ENCODE data around the gene ROS1.
"Not testable (repeated sequence)": the region's sequence is repeated elsewhere in the genome, so short reads cannot be mapped to it uniquely, and the experiment has no call there.

Gene ROS1

GRCh38 chr6:117373211-117373813 lies 52.4 kb downstream of the ROS1 start:
- TF ChIP-seq CTCF (IDR thresholded peaks at IDR 0.05; ENCODE audit: borderline replicate concordance, control extremely low read depth, extremely low read depth, insufficient read depth, missing control alignments): no peak
- DNase-seq (ENCODE audit: low spot score): no peak
- in situ Hi-C loops (cut with MboI; ENCODE audit: low sequenced_read_pairs, unreplicated experiment): no loop called here

- in situ Hi-C loops (cut with MboI; ENCODE audit: low sequenced_read_pairs, unreplicated experiment); DNase-seq (ENCODE audit: low spot score): not testable (repeated sequence)
Measured at GRCh38 chr6:117372289-117372688, 53.5 kb downstream of the ROS1 start.

GRCh38 chr6:117371492-117371891 lies 54.2 kb downstream of the ROS1 start:
- TF ChIP-seq CTCF (IDR thresholded peaks at IDR 0.05; ENCODE audit: borderline replicate concordance, control extremely low read depth, extremely low read depth, insufficient read depth, missing control alignments): no peak
- no peak for DNase-seq (ENCODE audit: low spot score)
- in situ Hi-C loops (cut with MboI; ENCODE audit: low sequenced_read_pairs, unreplicated experiment): no loop called here

- no peak for TF ChIP-seq CTCF (IDR thresholded peaks at IDR 0.05; ENCODE audit: borderline replicate concordance, control extremely low read depth, extremely low read depth, insufficient read depth, missing control alignments)
- in situ Hi-C loops (cut with MboI; ENCODE audit: low sequenced_read_pairs, unreplicated experiment): no loop called here
- DNase-seq (ENCODE audit: low spot score): no peak
Measured at GRCh38 chr6:117359581-117359980, 66.2 kb downstream of the ROS1 start.

GRCh38 chr6:117354671-117355070 lies 71.1 kb downstream of the ROS1 start:
- TF ChIP-seq CTCF (IDR thresholded peaks at IDR 0.05; ENCODE audit: borderline replicate concordance, control extremely low read depth, extremely low read depth, insufficient read depth, missing control alignments): no peak
- DNase-seq (ENCODE audit: low spot score): no peak
- in situ Hi-C loops (cut with MboI; ENCODE audit: low sequenced_read_pairs, unreplicated experiment): no loop called here

GRCh38 chr6:117352466-117353081 lies 73.2 kb downstream of the ROS1 start:
- in situ Hi-C loops (cut with MboI; ENCODE audit: low sequenced_read_pairs, unreplicated experiment): no loop called here
- no peak for TF ChIP-seq CTCF (IDR thresholded peaks at IDR 0.05; ENCODE audit: borderline replicate concordance, control extremely low read depth, extremely low read depth, insufficient read depth, missing control alignments)
- no peak for DNase-seq (ENCODE audit: low spot score)

GRCh38 chr6:117351521-117351920 lies 74.2 kb downstream of the ROS1 start:
- no peak for DNase-seq (ENCODE audit: low spot score)
- in situ Hi-C loops (cut with MboI; ENCODE audit: low sequenced_read_pairs, unreplicated experiment): no loop called here
- TF ChIP-seq CTCF (IDR thresholded peaks at IDR 0.05; ENCODE audit: borderline replicate concordance, control extremely low read depth, extremely low read depth, insufficient read depth, missing control alignments): no peak
